ENCODE measurements around the gene WDR75. TPM values are rescaled to one million over a fixed set of nuclear protein-coding genes. Genes with fewer than 3 reads are reported as not detected.

Gene WDR75
- total and polyA plus RNA-seq, 9 of the 15 experiments (the other 6 are each of a cell fraction or from before 2014, with no cell fraction given): 50.9 to 111 (median 76.4) TPM

GRCh38 chr2:189498205-189498604, 56.9 kb downstream of the WDR75 start (continued):
- TF ChIP-seq HNRNPUL1 (IDR thresholded peaks at IDR 0.05; ENCODE audit: low read length): no peak
- TF ChIP-seq POU5F1 (IDR thresholded peaks at IDR 0.05; ENCODE audit: borderline replicate concordance, low read depth, low read length, partially characterized antibody): no peak
- no peak for TF ChIP-seq NFXL1 (CRISPR knock-in tag; IDR thresholded peaks at IDR 0.05)
- TF ChIP-seq MLX (CRISPR knock-in tag; conservative IDR thresholded peaks at IDR 0.05): no peak
- TF ChIP-seq TFAP4 (CRISPR knock-in tag; IDR thresholded peaks at IDR 0.05; ENCODE audit: borderline replicate concordance): no peak
- peak; percentile 9 to 41 (median 29); a peak in 4 of 6 replicates for TF ChIP-seq CTCF (IDR thresholded peaks at IDR 0.05 in 2 of 3, conservative IDR thresholded peaks at IDR 0.05 in 1 of 3; ENCODE audit: insufficient read depth in 2 of 3, low read depth in 1 of 3, low read length in 3 of 3)
- no peak for TF ChIP-seq ARID3A (IDR thresholded peaks at IDR 0.05; ENCODE audit: borderline replicate concordance, low read depth, low read length)
- TF ChIP-seq ATF7 (IDR thresholded peaks at IDR 0.05): no peak
- TF ChIP-seq PRDM10 (IDR thresholded peaks at IDR 0.05; ENCODE audit: partially characterized antibody): peak; percentile 21
- no peak for TF ChIP-seq MNT (conservative IDR thresholded peaks at IDR 0.05)
- no peak for TF ChIP-seq ETV1 (tag; conservative IDR thresholded peaks at IDR 0.05; ENCODE audit: low read depth)
